GM12892 (cell line): ENCODE results near the gene TBC1D13.
"Not testable (repeated sequence)": the region's sequence is repeated elsewhere in the genome, so short reads cannot be mapped to it uniquely, and the experiment has no call there.

Source experiments
- DNase-seq: peaks from one replicate; pipeline ENCODE4 v3.0.0; 2011; ENCODE audit not compliant: insufficient read length
- FAIRE-seq: peaks from 2 replicates; lab custom pipeline; 2011; peaks lifted over from hg19 to GRCh38; lab: Jason Lieb, UNC
- POLR2A ChIP-seq: IDR thresholded peaks from 2 replicates; pipeline ENCODE4 v1.6.1; 2011; ENCODE audit warnings: low read depth, low read length, control low read depth
- POLR2AphosphoS5 ChIP-seq: IDR thresholded peaks from 2 replicates; pipeline ENCODE4 v1.6.1; 2011; ENCODE audit warnings: low read depth, low read length, control low read depth
- TAF1 ChIP-seq: IDR thresholded peaks from 2 replicates; pipeline ENCODE4 v1.6.1; 2011; ENCODE audit warnings: low read depth, mild to moderate bottlenecking, control low read depth, low read length, borderline replicate concordance

TBC1D13 gene

GRCh38 chr9:128787659-128788058, 606 bp downstream of the TBC1D13 start:
- FAIRE-seq (no peak), DNase-seq (no peak)
- TF ChIP-seq POLR2AphosphoS5 (no peak), POLR2A (no peak), TAF1 (no peak)

- DNase-seq = no peak
- FAIRE-seq = no peak
- TF ChIP-seq POLR2AphosphoS5 = no peak
- TF ChIP-seq TAF1 = no peak
- TF ChIP-seq POLR2A = no peak
Observed at GRCh38 chr9:128788445-128788844, 1.4 kb downstream of the TBC1D13 start.

DNA sequence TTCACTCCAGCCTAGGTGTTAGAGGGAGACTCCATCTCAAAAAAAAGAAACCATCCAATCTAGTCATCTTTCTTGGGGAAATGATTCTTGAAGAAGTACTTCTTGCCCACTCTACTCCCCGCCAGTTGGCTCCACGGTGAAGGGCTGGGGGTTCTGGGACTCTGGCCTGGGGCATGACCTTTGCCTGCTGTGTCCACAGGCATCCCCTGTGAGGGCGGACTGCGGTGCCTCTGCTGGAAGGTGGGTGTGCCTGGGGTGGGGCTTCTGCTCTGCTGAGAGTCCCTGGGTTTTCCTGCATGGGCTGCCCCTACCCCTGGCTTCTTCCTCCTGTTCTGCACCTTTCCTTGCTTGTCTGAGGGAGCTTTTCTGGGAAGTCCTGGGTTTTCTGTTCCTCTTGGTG, 3.5 kb downstream of the TBC1D13 start:
- no peak for FAIRE-seq
- no peak for TF ChIP-seq POLR2A
- no peak for TF ChIP-seq POLR2AphosphoS5
- no peak for TF ChIP-seq TAF1

GRCh38 chr9:128792134-128792533, 5.1 kb downstream of the TBC1D13 start:
- DNase-seq (no peak), FAIRE-seq (no peak)
- TF ChIP-seq POLR2AphosphoS5 (no peak), TAF1 (no peak), POLR2A (no peak)

More for the DNA sequence above, 3.5 kb downstream of the TBC1D13 start:
- no peak for DNase-seq

GRCh38 chr9:128792978-128793686, 6.1 kb downstream of the TBC1D13 start:
- TF ChIP-seq TAF1 (no peak), POLR2AphosphoS5 (no peak), POLR2A (no peak)
- FAIRE-seq (no peak), DNase-seq (no peak)

- FAIRE-seq, DNase-seq: not testable (repeated sequence)
Observed at GRCh38 chr9:128794961-128795360, 7.9 kb downstream of the TBC1D13 start.

DNA sequence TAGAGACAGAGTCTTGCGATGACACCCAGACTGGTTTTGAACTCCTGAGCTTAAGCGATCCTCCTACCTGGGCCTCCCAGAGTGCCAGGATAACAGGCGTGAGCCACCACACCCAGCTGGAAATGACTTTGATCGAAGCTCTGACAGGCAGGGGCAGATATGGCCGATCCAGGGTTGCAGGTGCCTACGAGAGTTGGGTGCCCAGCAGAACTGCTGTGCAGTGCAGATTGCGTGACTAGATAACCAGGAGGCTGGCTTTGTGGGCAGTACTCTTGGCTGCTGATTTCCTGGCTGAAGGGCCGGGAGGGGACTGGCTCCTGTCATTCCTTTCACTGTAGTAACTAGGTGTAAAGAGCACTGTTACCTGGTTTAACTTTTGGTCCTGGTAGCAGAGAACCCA, 11.8 kb downstream of the TBC1D13 start:
- TF ChIP-seq POLR2A (no peak), POLR2AphosphoS5 (no peak), TAF1 (no peak)
- DNase-seq = no peak
- no peak for FAIRE-seq

DNA sequence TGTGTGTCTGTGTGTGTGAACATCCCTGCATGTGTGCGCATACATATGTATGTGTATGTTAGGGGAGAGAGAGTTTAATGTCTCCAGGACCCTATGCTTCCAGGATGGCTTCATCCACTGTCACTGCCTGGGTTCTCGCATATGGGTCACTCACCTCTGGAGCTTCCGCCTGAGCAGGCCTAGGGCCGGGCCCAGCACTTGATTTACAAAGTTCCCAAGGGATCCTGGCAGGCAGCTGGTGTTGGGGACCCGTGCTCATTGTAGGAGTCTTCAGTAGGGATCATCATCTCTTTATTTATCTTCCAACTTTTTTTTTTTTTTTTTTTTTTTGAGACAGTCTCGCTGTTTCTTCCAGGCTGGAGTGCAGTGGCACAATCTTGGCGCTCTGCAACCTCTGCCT, 13.0 kb downstream of the TBC1D13 start:
- DNase-seq = no peak
- no peak for FAIRE-seq
- TF ChIP-seq POLR2A = no peak
- TF ChIP-seq POLR2AphosphoS5 = no peak
- no peak for TF ChIP-seq TAF1

GRCh38 chr9:128802482-128802881, 15.4 kb downstream of the TBC1D13 start:
- FAIRE-seq = no peak
- DNase-seq = no peak
- TF ChIP-seq POLR2A (no peak), TAF1 (no peak), POLR2AphosphoS5 (no peak)

DNA sequence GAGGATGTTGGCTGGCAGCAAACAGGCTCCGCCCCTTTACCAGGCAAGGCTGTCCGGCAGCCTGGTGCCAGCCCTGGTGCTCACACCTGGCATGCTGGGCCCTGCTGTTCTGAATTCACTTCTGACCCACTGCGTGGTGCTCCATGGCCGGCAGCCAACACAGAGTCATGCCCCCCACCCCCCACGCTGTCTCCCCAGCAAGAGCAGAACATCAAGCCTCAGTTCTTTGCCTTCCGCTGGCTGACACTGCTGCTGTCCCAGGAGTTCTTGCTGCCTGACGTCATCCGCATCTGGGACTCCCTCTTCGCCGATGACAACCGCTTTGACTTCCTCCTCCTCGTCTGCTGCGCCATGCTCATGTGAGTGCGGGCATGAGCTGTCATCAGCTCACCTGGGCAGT, 18.6 kb downstream of the TBC1D13 start:
- TF ChIP-seq POLR2AphosphoS5 (no peak), TAF1 (no peak), POLR2A (no peak)
- FAIRE-seq (no peak), DNase-seq (no peak)

- TF ChIP-seq TAF1 (no peak), POLR2A (no peak), POLR2AphosphoS5 (no peak)
- no peak for FAIRE-seq
- no peak for DNase-seq
Observed at GRCh38 chr9:128807827-128808226, 20.8 kb downstream of the TBC1D13 start.

DNA sequence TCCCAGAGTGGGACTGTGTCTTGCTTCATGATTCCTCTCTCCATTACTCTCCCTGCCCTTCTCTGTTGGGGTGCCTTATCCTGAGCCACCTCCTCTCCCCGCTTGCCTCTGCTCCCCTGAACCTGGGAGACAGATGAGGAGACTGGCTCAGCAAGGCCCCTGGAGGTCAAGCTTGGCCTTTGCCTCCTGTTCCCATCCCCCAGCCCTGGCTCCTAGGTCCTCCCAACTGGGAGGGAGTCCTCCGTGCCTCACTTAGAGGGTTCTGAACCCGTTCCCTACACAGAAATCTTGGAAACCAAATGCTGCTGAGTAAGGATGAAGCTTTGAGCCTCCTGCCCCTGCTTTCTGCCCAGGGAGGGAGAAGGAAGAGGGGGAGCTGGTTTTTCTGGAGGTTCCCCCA, 21.5 kb downstream of the TBC1D13 start:
- TF ChIP-seq TAF1 (no peak), POLR2AphosphoS5 (no peak), POLR2A (no peak)
- DNase-seq = no peak
- FAIRE-seq = no peak

DNA sequence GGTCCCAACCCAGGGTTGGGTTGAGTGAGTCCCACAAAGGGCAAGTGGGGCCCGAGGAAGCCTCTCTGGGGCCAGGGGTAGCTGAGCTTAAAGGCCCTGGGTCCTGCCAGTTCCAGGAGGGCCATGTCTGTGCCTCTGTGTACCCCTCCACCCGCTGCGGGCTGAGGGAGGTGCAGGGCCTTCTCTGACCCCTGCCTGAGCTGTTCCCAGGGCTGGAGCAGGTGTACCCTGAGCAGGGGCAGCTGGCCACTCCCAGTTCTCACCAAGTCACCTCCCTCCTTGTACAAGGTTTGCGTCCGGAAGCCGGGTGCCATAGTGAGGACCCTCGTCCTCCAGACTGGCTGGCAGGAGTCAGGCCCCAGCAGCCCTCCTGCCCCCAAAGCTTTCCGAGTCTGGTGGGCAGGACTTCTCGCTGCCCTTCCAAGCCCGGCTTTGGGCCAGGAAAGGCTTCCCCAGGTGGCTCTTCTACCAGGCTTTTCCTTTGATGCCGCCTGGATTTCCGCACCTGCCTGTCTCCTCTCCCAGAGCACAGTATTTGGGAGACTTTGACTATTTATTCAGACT, 22.1 kb downstream of the TBC1D13 start:
- TF ChIP-seq POLR2AphosphoS5 (no peak), POLR2A (no peak), TAF1 (no peak)
- no peak for DNase-seq
- no peak for FAIRE-seq
